HEK293 (cell line): ENCODE data around the gene EIF3J.

Experiments used
- CTCF ChIA-PET: fragments of 350-600 bp; formaldehyde crosslinking; extraction: SDS; loops from one replicate; lab custom pipeline; 2021; ENCODE audit warnings: antibody characterized with exemption; lab: Yijun Ruan, JAX
- POLR2A ChIA-PET: fragments of 300-600 bp; formaldehyde crosslinking; extraction: SDS; loops from one replicate; lab custom pipeline; 2020; ENCODE audit warnings: antibody characterized with exemption, inconsistent platforms; lab: Yijun Ruan, JAX
- H3K27ac ChIP-seq: fragments of 200-500 bp; sonication (Bioruptor generic); 2 replicates; pipeline ENCODE4 v1.5.1; 2014; ENCODE audit warnings: low read depth, low read length, control low read depth, inconsistent platforms; ENCODE audit errors: extremely low read depth
- H3K36me3 ChIP-seq, 2 experiments: fragments of 200-500 bp in 1 of 2; sonication (Bioruptor generic) in 1 of 2; 1 replicate in 1 of 2; 2 replicates in 1 of 2; pipeline ENCODE4 v1.5.1; 2014 to 2017; ENCODE audit warnings: inconsistent platforms in 2 of 2, low read length in 2 of 2; ENCODE audit not compliant: control insufficient read depth in 2 of 2, insufficient read depth in 1 of 2
- H3K4me1 ChIP-seq: fragments of 200-500 bp; sonication (Bioruptor generic); 2 replicates; pipeline ENCODE4 v1.5.1; 2014; ENCODE audit warnings: mild to moderate bottlenecking, low read length, inconsistent platforms; ENCODE audit not compliant: control insufficient read depth, insufficient read depth
- H3K4me3 ChIP-seq: 2 replicates; pipeline ENCODE4 v1.5.1; 2011; ENCODE audit warnings: low read depth, mild to moderate bottlenecking, control low read depth, low read length, moderate library complexity
- H3K9me3 ChIP-seq: fragments of 200-500 bp; sonication (Bioruptor generic); 2 replicates; pipeline ENCODE4 v1.5.1; 2014; ENCODE audit warnings: low read depth, low read length, inconsistent platforms; ENCODE audit not compliant: control insufficient read depth, insufficient read depth
- OSR2 ChIP-seq: fragments of 450-650 bp; formaldehyde crosslinking; IDR thresholded peaks from 2 replicates; pipeline ENCODE4 v1.5.1; 2016; ENCODE audit warnings: missing biosample characterization, missing genetic modification characterization
- SCRT2 ChIP-seq: fragments of 450-650 bp; formaldehyde crosslinking; IDR thresholded peaks from 2 replicates; pipeline ENCODE4 v1.5.1; 2016; ENCODE audit warnings: missing biosample characterization, missing genetic modification characterization
- ZFP37 ChIP-seq: fragments of 450-650 bp; formaldehyde crosslinking; IDR thresholded peaks from 2 replicates; pipeline ENCODE4 v1.5.1; 2016; ENCODE audit warnings: missing biosample characterization, missing genetic modification characterization
- ZNF132 ChIP-seq: fragments of 450-650 bp; formaldehyde crosslinking; IDR thresholded peaks from 2 replicates; pipeline ENCODE4 v1.5.1; 2017; ENCODE audit warnings: missing biosample characterization, missing genetic modification characterization, borderline replicate concordance
- ZNF133 ChIP-seq: fragments of 450-650 bp; formaldehyde crosslinking; IDR thresholded peaks from 2 replicates; pipeline ENCODE4 v1.5.1; 2016; ENCODE audit warnings: missing biosample characterization, missing genetic modification characterization
- ZNF138 ChIP-seq: fragments of 450-650 bp; formaldehyde crosslinking; IDR thresholded peaks from 2 replicates; pipeline ENCODE4 v1.5.1; 2016; ENCODE audit warnings: missing biosample characterization, missing genetic modification characterization, borderline replicate concordance
- ZNF211 ChIP-seq: fragments of 450-650 bp; formaldehyde crosslinking; IDR thresholded peaks from 2 replicates; pipeline ENCODE4 v1.5.1; 2016; ENCODE audit warnings: low read depth, missing biosample characterization, missing genetic modification characterization
- ZNF248 ChIP-seq: fragments of 450-650 bp; formaldehyde crosslinking; IDR thresholded peaks from 2 replicates; pipeline ENCODE4 v1.5.1; 2017; ENCODE audit warnings: missing biosample characterization, missing genetic modification characterization
- ZNF324 ChIP-seq: fragments of 450-650 bp; formaldehyde crosslinking; IDR thresholded peaks from 2 replicates; pipeline ENCODE4 v1.5.1; 2016; ENCODE audit warnings: missing biosample characterization, missing genetic modification characterization
- ZNF341 ChIP-seq: fragments of 450-650 bp; formaldehyde crosslinking; IDR thresholded peaks from 2 replicates; pipeline ENCODE4; 2016; ENCODE audit warnings: low read depth, missing biosample characterization, missing genetic modification characterization
- ZNF510 ChIP-seq: fragments of 450-650 bp; formaldehyde crosslinking; IDR thresholded peaks from 2 replicates; pipeline ENCODE4 v1.5.1; 2018; ENCODE audit warnings: mild to moderate bottlenecking, missing genetic modification characterization, missing biosample characterization; ENCODE audit not compliant: insufficient replicate concordance
- ZNF544 ChIP-seq: fragments of 450-650 bp; formaldehyde crosslinking; IDR thresholded peaks from 2 replicates; pipeline ENCODE4 v1.5.0; 2017; ENCODE audit warnings: missing biosample characterization, missing genetic modification characterization
- ZNF571 ChIP-seq: fragments of 450-650 bp; formaldehyde crosslinking; IDR thresholded peaks from 2 replicates; pipeline ENCODE4 v1.5.0; 2017; ENCODE audit warnings: missing biosample characterization, missing genetic modification characterization
- ZNF600 ChIP-seq: fragments of 450-650 bp; formaldehyde crosslinking; IDR thresholded peaks from 2 replicates; pipeline ENCODE4 v1.5.1; 2016; ENCODE audit warnings: missing biosample characterization, missing genetic modification characterization
- ZNF610 ChIP-seq: fragments of 450-650 bp; formaldehyde crosslinking; IDR thresholded peaks from 2 replicates; pipeline ENCODE4 v1.5.1; 2016; ENCODE audit warnings: missing biosample characterization, missing genetic modification characterization, borderline replicate concordance
- ZNF629 ChIP-seq: fragments of 450-650 bp; formaldehyde crosslinking; IDR thresholded peaks from 2 replicates; pipeline ENCODE4 v1.5.1; 2017; ENCODE audit warnings: missing biosample characterization, missing genetic modification characterization
- TF ChIP-seq, protein P1 (sequence below): fragments of 450-650 bp; IDR thresholded peaks from 2 replicates; pipeline ENCODE4 v1.5.1; 2018; ENCODE audit warnings: missing biosample characterization, mild to moderate bottlenecking, missing genetic modification characterization
- TF ChIP-seq, protein P2 (sequence below): fragments of 450-650 bp; formaldehyde crosslinking; IDR thresholded peaks from 2 replicates; pipeline ENCODE4; 2016; ENCODE audit warnings: missing biosample characterization, missing genetic modification characterization
- TF ChIP-seq, protein P3 (sequence below): fragments of 450-650 bp; formaldehyde crosslinking; IDR thresholded peaks from 2 replicates; pipeline ENCODE4 v1.5.1; 2016; ENCODE audit warnings: missing biosample characterization, missing genetic modification characterization, low read depth
- TF ChIP-seq, protein P4 (sequence below): fragments of 450-650 bp; formaldehyde crosslinking; IDR thresholded peaks from 2 replicates; pipeline ENCODE4 v1.5.1; 2016; ENCODE audit warnings: missing biosample characterization, missing genetic modification characterization

Gene EIF3J

DNA sequence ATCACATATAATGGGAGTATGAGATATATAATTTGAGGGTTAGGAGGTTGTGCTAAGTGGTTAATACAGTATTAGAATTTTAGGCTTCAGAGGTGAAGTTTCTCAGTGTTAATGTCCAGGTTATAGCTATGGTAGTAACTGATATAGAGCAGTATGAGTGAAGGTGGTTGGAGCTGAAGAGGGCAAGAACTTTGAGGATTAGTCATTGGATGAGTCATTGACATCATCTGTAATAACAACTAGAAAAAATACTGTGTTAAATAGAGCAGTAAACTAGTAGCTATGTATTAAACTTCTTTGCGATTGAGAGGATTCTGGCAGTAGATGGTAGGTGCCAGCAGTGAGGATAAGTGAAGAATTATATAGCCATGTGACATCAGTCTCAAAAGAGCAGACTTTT is 47.5 kb upstream of the EIF3J start (continued):
- TF ChIP-seq OSR2 (tag by site-specific recombination): 0 out of 2 replicates have a peak, but pooled peaks have one; percentile 17
- no peak for TF ChIP-seq ZNF510 (tag by site-specific recombination)
- no peak for TF ChIP-seq ZNF138
- no peak for TF ChIP-seq ZFP37 (tag by site-specific recombination)
- TF ChIP-seq ZNF629 (tag by site-specific recombination): peak; percentile 68; the same call in 1 of the 2 replicates

DNA sequence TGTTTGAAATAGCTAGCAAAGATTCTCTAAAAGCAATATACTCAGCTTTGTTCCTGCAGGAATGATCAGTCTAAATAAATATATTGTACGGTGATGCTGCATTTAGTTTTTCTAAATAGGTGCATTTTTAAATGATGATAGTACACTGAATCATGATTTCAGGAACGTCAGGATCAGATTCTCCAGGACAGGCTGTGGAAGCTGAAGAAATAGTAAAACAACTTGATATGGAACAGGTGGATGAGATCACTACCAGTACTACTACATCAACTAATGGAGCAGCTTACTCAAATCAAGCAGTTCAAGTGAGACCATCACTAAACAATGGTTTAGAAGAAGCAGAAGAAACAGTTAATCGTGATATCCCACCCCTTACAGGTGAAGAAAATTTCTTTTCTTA is 46.3 kb upstream of the EIF3J start:
- peak; percentile 89 for TF ChIP-seq ZNF600 (tag by site-specific recombination)
- TF ChIP-seq, protein P1, sequence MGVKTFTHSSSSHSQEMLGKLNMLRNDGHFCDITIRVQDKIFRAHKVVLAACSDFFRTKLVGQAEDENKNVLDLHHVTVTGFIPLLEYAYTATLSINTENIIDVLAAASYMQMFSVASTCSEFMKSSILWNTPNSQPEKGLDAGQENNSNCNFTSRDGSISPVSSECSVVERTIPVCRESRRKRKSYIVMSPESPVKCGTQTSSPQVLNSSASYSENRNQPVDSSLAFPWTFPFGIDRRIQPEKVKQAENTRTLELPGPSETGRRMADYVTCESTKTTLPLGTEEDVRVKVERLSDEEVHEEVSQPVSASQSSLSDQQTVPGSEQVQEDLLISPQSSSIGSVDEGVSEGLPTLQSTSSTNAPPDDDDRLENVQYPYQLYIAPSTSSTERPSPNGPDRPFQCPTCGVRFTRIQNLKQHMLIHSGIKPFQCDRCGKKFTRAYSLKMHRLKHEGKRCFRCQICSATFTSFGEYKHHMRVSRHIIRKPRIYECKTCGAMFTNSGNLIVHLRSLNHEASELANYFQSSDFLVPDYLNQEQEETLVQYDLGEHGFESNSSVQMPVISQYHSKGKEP (tag by site-specific recombination): no peak
- TF ChIP-seq SCRT2 (tag by site-specific recombination): peak; percentile 83
- H3K27ac ChIP-seq: no peak overlapping the region
- peaks cover 4% of the 10 kb centered on the region for H3K4me1 ChIP-seq
- ChIA-PET CTCF (interaction anchor here (0.8 to 3.8 kb wide), 2 partner anchors 9 to 11 kb away, joined by 3 to 10 read pairs; no protein-coding TSS in a partner anchor), POLR2A (interaction anchor here (0.6 kb wide), 1 partner anchor 178 kb away, joined by 3 read pairs; no protein-coding TSS in a partner anchor)
- no peaks in the 10 kb centered on the region for H3K9me3 ChIP-seq
- H3K4me3 ChIP-seq: no peak overlapping the region
- H3K36me3 ChIP-seq: peaks cover 13 to 33% of the 10 kb centered on the region in 2 experiments; a peak in 2 of 3 replicates

DNA sequence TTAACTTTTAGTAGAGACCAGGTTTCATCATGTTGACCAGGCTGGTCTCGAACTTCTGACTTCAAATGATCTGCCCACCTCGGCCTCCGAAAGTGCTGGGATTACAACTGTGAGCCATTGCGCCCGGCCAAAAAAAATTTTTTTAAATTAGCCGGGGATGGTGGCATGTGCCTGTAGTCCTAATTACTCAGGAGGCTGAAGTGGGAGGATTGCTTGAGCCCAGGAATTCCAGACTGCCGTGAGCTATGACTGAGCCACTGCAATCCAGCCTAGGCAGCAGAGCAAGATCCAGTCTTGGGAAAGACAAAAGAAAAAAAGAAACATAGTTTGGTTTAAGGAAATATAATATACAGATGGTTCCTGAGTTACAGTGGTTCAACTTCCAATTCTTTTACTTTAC is 44.9 kb upstream of the EIF3J start:
- TF ChIP-seq ZNF248 (tag by site-specific recombination) (no peak), ZNF544 (tag by site-specific recombination) (no peak), ZNF132 (tag by site-specific recombination) (no peak), ZNF571 (tag by site-specific recombination) (no peak), ZNF211 (tag by site-specific recombination) (no peak)
- TF ChIP-seq, protein P2, sequence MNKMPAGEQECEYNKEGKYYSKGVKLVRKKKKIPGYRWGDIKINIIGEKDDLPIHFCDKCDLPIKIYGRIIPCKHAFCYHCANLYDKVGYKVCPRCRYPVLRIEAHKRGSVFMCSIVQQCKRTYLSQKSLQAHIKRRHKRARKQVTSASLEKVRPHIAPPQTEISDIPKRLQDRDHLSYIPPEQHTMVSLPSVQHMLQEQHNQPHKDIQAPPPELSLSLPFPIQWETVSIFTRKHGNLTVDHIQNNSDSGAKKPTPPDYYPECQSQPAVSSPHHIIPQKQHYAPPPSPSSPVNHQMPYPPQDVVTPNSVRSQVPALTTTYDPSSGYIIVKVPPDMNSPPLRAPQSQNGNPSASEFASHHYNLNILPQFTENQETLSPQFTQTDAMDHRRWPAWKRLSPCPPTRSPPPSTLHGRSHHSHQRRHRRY (tag by site-specific recombination): no peak
- ChIA-PET CTCF (interaction anchor here (3.8 kb wide), 1 partner anchor 9 kb away, joined by 10 read pairs; no protein-coding TSS in a partner anchor), POLR2A (no interaction called here)
- no peak overlapping the region for H3K27ac ChIP-seq
- no peak overlapping the region for H3K4me3 ChIP-seq
- no peaks in the 10 kb centered on the region for H3K9me3 ChIP-seq
- H3K36me3 ChIP-seq: peaks cover 12 to 32% of the 10 kb centered on the region in 2 experiments; a peak in 2 of 3 replicates
- peaks cover 4% of the 10 kb centered on the region for H3K4me1 ChIP-seq

DNA sequence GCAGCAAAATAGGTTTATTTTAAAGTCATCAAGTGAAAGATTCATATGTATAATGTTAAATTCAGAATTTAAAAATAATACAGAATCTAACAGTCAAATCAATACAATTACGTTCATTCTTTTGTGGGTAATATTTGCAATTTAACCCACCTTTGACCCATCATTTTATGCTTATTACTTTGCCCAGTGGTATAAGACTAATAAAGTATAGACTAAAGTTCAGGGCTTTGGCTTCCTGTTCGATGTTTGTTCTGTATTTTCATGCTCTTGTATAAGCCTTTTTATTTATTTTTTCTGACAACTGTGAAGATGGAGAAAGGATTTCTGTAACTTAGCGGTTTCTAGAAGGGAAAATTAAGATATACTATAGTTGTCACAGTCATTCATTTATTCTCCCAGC is 44.3 kb upstream of the EIF3J start:
- ChIA-PET CTCF (interaction anchor here (3.8 kb wide), 1 partner anchor 9 kb away, joined by 10 read pairs; no protein-coding TSS in a partner anchor), POLR2A (no interaction called here)
- Histone ChIP-seq H3K27ac (no peak overlapping the region), H3K4me3 (no peak overlapping the region), H3K4me1 (peaks cover 4% of the 10 kb centered on the region), H3K9me3 (no peaks in the 10 kb centered on the region), H3K36me3 (peaks cover 12 to 27% of the 10 kb centered on the region in 2 experiments; a peak in 2 of 3 replicates)
- TF ChIP-seq ZNF341: no peak
- TF ChIP-seq, protein P3, sequence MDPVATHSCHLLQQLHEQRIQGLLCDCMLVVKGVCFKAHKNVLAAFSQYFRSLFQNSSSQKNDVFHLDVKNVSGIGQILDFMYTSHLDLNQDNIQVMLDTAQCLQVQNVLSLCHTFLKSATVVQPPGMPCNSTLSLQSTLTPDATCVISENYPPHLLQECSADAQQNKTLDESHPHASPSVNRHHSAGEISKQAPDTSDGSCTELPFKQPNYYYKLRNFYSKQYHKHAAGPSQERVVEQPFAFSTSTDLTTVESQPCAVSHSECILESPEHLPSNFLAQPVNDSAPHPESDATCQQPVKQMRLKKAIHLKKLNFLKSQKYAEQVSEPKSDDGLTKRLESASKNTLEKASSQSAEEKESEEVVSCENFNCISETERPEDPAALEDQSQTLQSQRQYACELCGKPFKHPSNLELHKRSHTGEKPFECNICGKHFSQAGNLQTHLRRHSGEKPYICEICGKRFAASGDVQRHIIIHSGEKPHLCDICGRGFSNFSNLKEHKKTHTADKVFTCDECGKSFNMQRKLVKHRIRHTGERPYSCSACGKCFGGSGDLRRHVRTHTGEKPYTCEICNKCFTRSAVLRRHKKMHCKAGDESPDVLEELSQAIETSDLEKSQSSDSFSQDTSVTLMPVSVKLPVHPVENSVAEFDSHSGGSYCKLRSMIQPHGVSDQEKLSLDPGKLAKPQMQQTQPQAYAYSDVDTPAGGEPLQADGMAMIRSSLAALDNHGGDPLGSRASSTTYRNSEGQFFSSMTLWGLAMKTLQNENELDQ: no peak
- TF ChIP-seq ZNF610 (tag by site-specific recombination): no peak
- TF ChIP-seq ZNF133 (tag by site-specific recombination): no peak
- TF ChIP-seq, protein P4, sequence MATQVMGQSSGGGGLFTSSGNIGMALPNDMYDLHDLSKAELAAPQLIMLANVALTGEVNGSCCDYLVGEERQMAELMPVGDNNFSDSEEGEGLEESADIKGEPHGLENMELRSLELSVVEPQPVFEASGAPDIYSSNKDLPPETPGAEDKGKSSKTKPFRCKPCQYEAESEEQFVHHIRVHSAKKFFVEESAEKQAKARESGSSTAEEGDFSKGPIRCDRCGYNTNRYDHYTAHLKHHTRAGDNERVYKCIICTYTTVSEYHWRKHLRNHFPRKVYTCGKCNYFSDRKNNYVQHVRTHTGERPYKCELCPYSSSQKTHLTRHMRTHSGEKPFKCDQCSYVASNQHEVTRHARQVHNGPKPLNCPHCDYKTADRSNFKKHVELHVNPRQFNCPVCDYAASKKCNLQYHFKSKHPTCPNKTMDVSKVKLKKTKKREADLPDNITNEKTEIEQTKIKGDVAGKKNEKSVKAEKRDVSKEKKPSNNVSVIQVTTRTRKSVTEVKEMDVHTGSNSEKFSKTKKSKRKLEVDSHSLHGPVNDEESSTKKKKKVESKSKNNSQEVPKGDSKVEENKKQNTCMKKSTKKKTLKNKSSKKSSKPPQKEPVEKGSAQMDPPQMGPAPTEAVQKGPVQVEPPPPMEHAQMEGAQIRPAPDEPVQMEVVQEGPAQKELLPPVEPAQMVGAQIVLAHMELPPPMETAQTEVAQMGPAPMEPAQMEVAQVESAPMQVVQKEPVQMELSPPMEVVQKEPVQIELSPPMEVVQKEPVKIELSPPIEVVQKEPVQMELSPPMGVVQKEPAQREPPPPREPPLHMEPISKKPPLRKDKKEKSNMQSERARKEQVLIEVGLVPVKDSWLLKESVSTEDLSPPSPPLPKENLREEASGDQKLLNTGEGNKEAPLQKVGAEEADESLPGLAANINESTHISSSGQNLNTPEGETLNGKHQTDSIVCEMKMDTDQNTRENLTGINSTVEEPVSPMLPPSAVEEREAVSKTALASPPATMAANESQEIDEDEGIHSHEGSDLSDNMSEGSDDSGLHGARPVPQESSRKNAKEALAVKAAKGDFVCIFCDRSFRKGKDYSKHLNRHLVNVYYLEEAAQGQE (tag by site-specific recombination): no peak
- no peak for TF ChIP-seq ZNF324 (tag by site-specific recombination)
- TF ChIP-seq ZNF571 (tag by site-specific recombination): no peak
- TF ChIP-seq SCRT2 (tag by site-specific recombination): no peak
